Glutamatergic neuron (in vitro differentiated cells): Measurements from ENCODE around the gene AUTS2. TPM values are rescaled to one million over a fixed set of nuclear protein-coding genes. Genes with fewer than 3 reads are reported as not detected.

Experiments
- DNase-seq: peaks from one replicate; pipeline ENCODE4 v3.0.0; 2022
- H3K27ac Mint-ChIP-seq: one replicate; pipeline ENCODE4 v1.8.0; 2020; ENCODE audit warnings: mild to moderate bottlenecking, mixed read lengths, inconsistent platforms; ENCODE audit not compliant: unreplicated experiment
- H3K27me3 Mint-ChIP-seq: one replicate; pipeline ENCODE4 v1.8.0; 2020; ENCODE audit warnings: mild to moderate bottlenecking, moderate library complexity, mixed read lengths, inconsistent platforms; ENCODE audit not compliant: unreplicated experiment
- H3K36me3 Mint-ChIP-seq: one replicate; pipeline ENCODE4 v1.8.0; 2020; ENCODE audit warnings: mild to moderate bottlenecking, mixed read lengths, inconsistent platforms; ENCODE audit not compliant: unreplicated experiment
- H3K4me1 Mint-ChIP-seq: one replicate; pipeline ENCODE4 v1.8.0; 2020; ENCODE audit warnings: mild to moderate bottlenecking, low read depth, mixed read lengths, inconsistent platforms; ENCODE audit not compliant: unreplicated experiment
- H3K4me3 Mint-ChIP-seq: one replicate; pipeline ENCODE4 v1.8.0; 2020; ENCODE audit warnings: mild to moderate bottlenecking, mixed read lengths, inconsistent platforms; ENCODE audit not compliant: unreplicated experiment
- H3K9me3 Mint-ChIP-seq: one replicate; pipeline ENCODE4 v1.8.0; 2020; ENCODE audit warnings: mild to moderate bottlenecking, moderate library complexity, mixed read lengths, inconsistent platforms; ENCODE audit not compliant: unreplicated experiment
- CTCF ChIP-seq: fragments of 200-600 bp; sonication (generic); IDR thresholded peaks from one replicate; pipeline ENCODE4 v1.5.0; 2021; ENCODE audit not compliant: partially characterized antibody, unreplicated experiment
- total RNA-seq: library from RNA; stranded (reverse); fragmentation: NEBNext Ultra II Directional; extraction: Animal tissue kit (Norgen Biotek cat#: 25700); gene quantifications from one replicate; pipeline ENCODE4 v1.2.1, GENCODE V29; 2021; ENCODE audit not compliant: unreplicated experiment

Gene AUTS2
- total RNA-seq, 1 donor from 2014 or later = 300 TPM

- peaks cover 6% of the 10 kb centered on the region for H3K4me1 Mint-ChIP-seq
- peaks cover 4% of the 10 kb centered on the region for H3K27me3 Mint-ChIP-seq
- peaks cover 5% of the 10 kb centered on the region for H3K9me3 Mint-ChIP-seq
- no peak for DNase-seq
- no peak for TF ChIP-seq CTCF
- H3K4me3 Mint-ChIP-seq = no peak overlapping the region
- H3K36me3 Mint-ChIP-seq = peaks cover 13% of the 10 kb centered on the region
- peak overlapping the region; percentile 36 for H3K27ac Mint-ChIP-seq
These were observed 1231.8 kb downstream of the AUTS2 start for GRCh38 chr7:70830060-70830395.

GRCh38 chr7:70830426-70830825 is 1232.2 kb downstream of the AUTS2 start:
- peaks cover 5% of the 10 kb centered on the region for H3K9me3 Mint-ChIP-seq
- H3K4me3 Mint-ChIP-seq = no peak overlapping the region
- H3K27me3 Mint-ChIP-seq = peaks cover 4% of the 10 kb centered on the region
- no peak for TF ChIP-seq CTCF
- DNase-seq = no peak
- H3K36me3 Mint-ChIP-seq = peaks cover 14% of the 10 kb centered on the region
- peak overlapping the region; percentile 36 for H3K27ac Mint-ChIP-seq
- peaks cover 6% of the 10 kb centered on the region for H3K4me1 Mint-ChIP-seq

DNA sequence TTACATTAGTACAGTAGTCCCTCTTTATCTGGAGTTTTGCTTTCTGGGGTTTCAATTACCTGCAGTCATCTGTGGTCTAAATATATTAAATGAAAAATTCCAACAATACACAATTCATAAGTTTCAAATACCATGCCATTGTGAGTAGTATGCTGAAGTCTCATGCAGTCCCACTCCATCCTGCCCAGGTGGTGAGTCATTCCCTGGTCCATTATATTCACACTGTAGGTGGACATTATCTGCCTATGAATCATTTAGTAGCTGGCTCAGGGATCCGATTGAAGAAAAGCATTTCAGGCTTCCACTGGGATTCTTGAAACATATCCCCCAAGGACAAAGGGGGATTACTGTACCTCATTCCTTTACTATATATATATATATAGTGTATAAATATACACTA is 1235.5 kb downstream of the AUTS2 start:
- no peak for TF ChIP-seq CTCF
- Mint-ChIP-seq H3K27me3 (peaks cover 6% of the 10 kb centered on the region), H3K36me3 (peaks cover 14% of the 10 kb centered on the region), H3K4me3 (no peak overlapping the region), H3K27ac (no peak overlapping the region), H3K9me3 (peaks cover 10% of the 10 kb centered on the region), H3K4me1 (peaks cover 6% of the 10 kb centered on the region)
- DNase-seq = no peak

DNA sequence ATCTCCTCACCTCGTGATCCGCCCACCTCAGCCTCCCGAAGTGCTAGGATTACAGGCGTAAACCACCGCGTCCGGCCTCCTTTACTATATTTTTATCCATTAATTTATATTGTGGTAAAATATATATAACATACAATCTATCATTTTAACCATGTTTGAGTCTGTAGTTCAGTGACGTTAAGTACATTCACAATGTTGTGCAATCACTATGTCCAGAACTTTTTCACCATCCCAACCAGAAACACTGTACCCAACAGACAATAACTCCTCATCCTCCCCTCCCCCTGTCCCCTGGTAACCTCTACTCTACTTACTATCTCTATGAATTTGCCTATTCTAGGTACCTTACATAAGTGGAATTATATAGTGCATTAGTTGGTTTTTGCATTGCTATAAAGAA is 1236.1 kb downstream of the AUTS2 start:
- DNase-seq = no peak
- peaks cover 6% of the 10 kb centered on the region for H3K27me3 Mint-ChIP-seq
- no peak overlapping the region for H3K27ac Mint-ChIP-seq
- no peak for TF ChIP-seq CTCF
- peaks cover 9% of the 10 kb centered on the region for H3K9me3 Mint-ChIP-seq
- H3K4me3 Mint-ChIP-seq = no peak overlapping the region
- H3K36me3 Mint-ChIP-seq = peaks cover 17% of the 10 kb centered on the region
- peaks cover 6% of the 10 kb centered on the region for H3K4me1 Mint-ChIP-seq

DNA sequence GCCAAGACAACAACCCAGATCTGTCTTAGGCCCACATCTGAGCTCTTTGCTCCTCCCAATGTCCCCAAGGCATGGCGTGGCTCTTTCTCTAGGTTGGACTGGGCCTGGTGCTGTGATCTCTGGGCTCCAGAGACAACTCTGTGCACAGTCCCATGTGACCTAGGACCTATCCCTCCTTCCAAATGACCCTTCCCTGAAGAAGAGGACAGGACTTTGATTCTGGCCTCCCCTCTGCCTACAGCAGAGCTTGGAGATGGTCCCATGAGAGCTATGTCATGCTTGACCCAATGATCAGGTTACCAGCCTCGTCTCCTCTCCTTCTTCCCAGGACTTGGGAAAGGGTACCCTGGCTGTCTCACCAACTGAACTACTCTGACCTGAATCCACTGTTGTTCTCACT is 1237.4 kb downstream of the AUTS2 start:
- no peak overlapping the region for H3K4me3 Mint-ChIP-seq
- peaks cover 2% of the 10 kb centered on the region for H3K27me3 Mint-ChIP-seq
- no peak for DNase-seq
- H3K27ac Mint-ChIP-seq = no peak overlapping the region
- TF ChIP-seq CTCF = no peak
- peaks cover 20% of the 10 kb centered on the region for H3K36me3 Mint-ChIP-seq
- H3K4me1 Mint-ChIP-seq = no peaks in the 10 kb centered on the region
- H3K9me3 Mint-ChIP-seq = peaks cover 8% of the 10 kb centered on the region
